NCI-H524 (cell line): ENCODE data around the gene PARP12.
A peak's percentile ranks its signal among the peaks of the same experiment; 100 is the strongest.

ENCODE experiments used
- DNase-seq, 2 experiments: peaks; one replicate each; lab custom pipeline; 2025; lab: John Stamatoyannopoulos, UW

The PARP12 gene

GRCh38 chr7:140059273-140060242 is 3.2 kb downstream of the PARP12 start:
- no peak for DNase-seq

- no peak for DNase-seq
Measured at GRCh38 chr7:140058517-140058916, 4.2 kb downstream of the PARP12 start.

DNA sequence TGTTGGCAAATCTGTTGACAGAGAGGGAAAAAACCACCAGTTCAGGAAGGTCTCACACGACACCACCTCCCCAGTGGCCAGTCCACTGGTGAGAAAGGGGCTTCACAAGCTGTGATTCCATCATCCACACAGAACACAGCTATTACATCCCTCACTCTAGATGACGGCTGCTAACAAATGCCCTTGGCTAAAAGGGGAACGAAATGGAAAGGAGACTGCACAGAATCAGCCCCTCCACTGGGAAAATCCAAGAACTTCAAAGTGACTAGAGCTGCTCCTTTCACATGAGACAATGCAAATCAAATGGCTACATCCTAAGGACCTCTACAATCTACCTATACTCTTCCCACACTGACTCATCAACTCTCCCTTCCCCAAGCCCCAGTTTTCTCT is 5.6 kb downstream of the PARP12 start:
- DNase-seq: no peak

DNA sequence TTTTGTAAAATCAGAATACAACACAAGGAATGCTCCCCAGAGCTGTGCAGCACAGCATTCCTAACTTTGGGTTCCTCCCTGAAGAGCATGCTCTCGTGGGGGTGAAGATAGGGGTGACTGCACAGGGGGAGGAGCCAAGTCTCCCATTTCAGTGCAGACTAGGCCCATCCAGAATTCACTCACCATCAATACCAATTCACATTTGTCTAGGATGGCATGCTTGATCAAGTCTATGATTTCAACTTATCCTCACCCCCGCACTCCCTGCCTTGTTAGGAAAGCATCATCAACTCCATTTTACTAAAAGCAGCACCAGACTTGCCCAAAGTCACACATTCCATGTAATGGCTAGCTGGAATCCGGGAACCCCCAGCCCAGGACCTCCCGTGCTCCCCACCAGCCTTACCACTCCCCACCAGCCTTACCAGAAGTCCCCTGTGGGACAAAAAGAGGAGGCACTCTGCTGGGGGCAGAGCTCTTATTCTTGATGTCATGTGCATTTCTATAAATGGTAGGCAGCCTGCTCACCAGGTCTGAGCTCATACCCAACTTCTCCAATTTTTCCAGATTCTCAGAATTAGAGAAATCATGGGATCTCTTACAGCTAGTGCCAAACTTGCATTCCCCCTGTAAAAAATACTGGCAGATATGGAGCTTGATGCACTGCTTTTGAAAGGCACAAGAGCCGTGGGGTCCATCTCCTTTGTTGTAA is 6.2 kb downstream of the PARP12 start:
- no peak for DNase-seq

DNA sequence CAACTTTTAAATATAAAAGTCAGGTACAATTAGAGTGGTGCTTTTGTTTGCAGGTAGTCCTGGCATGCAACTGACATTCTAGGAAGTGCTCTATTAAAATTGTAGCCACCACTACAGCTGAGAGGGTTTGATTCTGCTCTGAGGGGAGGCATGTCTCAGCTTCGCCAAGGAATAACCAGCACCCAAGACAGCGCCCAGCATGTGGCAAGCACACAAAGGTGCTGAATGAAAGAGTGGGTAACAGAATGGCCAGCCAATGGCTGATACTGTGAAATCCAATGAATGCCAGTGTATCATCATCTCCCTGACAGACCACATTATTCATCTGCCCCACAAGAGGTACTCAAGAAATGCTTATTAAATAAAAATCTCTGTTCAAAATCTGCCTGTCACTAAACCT is 6.9 kb downstream of the PARP12 start:
- DNase-seq: no peak

DNA sequence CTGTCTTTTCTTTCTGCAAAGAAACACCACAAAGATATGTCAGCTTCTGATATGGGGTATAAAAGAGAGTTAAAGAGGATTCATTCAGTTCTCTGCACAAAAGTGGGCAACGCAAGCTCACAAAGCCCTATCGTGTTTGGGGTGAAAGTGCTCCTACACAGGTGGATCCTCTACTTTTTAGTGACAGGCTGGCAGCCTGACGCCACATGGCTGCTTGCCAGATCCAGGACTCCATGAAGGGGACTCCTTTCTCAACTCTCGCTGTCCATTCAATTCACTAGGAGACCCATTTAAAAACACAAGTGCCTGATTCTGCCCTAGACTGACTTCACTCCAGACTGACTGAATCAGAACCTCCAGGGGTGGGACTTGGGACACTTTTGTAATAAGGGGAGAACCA is 8.0 kb downstream of the PARP12 start:
- DNase-seq: no peak

- DNase-seq: no peak
Measured at GRCh38 chr7:140053812-140054539, 8.8 kb downstream of the PARP12 start.

GRCh38 chr7:140051820-140052219 is 10.9 kb downstream of the PARP12 start:
- DNase-seq: no peak

- no peak for DNase-seq
Measured at GRCh38 chr7:140050100-140050499, 12.7 kb downstream of the PARP12 start.

GRCh38 chr7:140049339-140050024 is 13.3 kb downstream of the PARP12 start:
- DNase-seq: no peak

GRCh38 chr7:140048989-140049338 is 13.8 kb downstream of the PARP12 start:
- DNase-seq: no peak

DNA sequence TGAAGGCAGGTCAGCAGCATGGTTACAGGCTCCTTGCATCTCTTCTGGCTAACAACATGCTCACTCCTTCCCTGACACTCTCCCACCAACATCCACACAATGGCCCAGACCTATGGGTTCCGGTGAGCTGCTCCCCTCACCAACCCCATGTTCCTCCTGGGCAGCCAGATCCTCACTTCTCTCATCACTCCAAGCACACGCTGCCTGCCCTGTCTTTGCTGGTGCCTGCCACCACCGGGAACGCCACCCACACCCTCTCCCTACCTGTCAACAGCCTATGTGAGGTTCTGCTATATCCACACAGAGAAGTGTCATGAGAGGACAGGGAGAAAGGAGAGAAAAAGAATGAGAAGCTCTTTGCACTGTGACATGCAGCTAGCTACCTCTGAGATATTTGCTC is 14.6 kb downstream of the PARP12 start:
- DNase-seq: no peak

DNA sequence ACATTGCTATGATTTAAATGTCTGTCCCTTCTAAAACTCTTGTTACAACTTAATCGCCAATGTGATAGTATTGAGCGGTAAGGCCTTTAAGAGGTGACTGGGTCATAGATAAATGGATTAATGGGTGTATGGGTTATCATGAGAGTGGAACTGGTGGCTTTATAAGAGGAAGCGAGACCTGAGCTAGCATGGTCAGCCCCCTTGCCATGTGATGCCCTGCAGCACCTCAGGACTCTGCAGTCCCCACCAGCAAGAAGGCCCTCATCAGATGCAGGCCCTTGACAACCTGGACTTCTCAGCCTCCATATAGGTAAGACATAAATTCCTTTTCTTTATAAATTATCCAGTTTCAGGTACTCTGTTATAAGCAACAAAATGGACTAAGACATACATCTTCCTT is 15.6 kb downstream of the PARP12 start:
- DNase-seq: no peak

- DNase-seq: no peak
Measured at GRCh38 chr7:140045697-140046096, 17.1 kb downstream of the PARP12 start.

GRCh38 chr7:140044251-140044650 is 18.5 kb downstream of the PARP12 start:
- no peak for DNase-seq

DNA sequence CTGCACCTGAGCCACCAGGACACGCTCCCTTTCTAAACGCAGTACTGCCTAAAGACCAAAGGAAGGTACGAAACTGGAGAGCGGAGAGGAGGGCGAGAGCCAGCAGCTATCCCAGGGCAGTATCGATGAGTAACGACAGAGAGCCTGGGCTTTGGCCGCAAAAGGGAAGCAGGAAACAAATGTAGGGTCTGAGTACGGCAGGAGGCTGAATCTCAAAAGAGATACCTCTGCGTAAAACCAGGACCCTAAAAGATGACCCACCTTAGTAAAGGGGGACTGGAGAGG is 20.4 kb downstream of the PARP12 start:
- DNase-seq: no peak

- no peak for DNase-seq
Measured at GRCh38 chr7:140041659-140042385, 20.9 kb downstream of the PARP12 start.

DNA sequence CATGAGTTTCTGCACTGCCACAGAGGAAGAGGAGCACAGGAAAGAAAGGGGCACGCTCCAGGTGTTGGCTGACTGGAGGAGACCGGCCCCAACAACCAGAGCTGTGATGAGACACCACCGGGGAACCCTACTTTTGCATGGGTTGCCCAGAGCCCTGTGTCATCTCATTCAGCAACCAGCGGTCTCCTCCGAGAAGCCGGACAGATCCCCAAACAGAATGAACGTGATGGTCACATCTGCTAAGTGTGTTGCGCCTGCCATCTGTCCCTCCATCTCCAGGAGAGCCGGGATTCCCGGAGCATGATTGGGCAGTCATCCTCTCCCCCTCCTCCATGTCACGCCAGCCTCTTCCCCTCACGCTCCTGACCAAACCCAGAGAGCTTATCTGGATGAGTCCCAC is 22.9 kb downstream of the PARP12 start:
- peak; percentile 12 to 70 for DNase-seq

GRCh38 chr7:140039066-140039465 is 23.7 kb downstream of the PARP12 start:
- DNase-seq: no peak

GRCh38 chr7:140036224-140036962 is 26.4 kb downstream of the PARP12 start:
- no peak for DNase-seq
